Esophagus muscularis mucosa (tissue), 4 donors: Measurements from ENCODE around the gene ANTXR1.

ENCODE experiments used
- EP300 ChIP-seq: sonication (generic); formaldehyde crosslinking; IDR thresholded peaks from one replicate; pipeline ENCODE4 v1.6.1; 2017; ENCODE audit warnings: antibody characterized with exemption
- POLR2A ChIP-seq: fragments of 450-650 bp; IDR thresholded peaks from one replicate; pipeline ENCODE4 v1.6.1; 2017; ENCODE audit warnings: antibody characterized with exemption, moderate library complexity, mild to moderate bottlenecking, low read depth
- POLR2AphosphoS5 ChIP-seq, 2 donors: sonication (generic); formaldehyde crosslinking; IDR thresholded peaks; one replicate each; pipeline ENCODE4 v1.6.1; 2017; ENCODE audit warnings: antibody characterized with exemption in 2 of 2
- TF ChIP-seq, protein P1 (sequence below), 3 experiments: fragments of 200-600 bp in 2 of 3; fragments of 450-650 bp in 1 of 3; sonication (generic) in 2 of 3; IDR thresholded peaks; one replicate each; pipeline ENCODE4 v1.5.1; 2017 to 2019; ENCODE audit warnings: antibody characterized with exemption in 3 of 3, mild to moderate bottlenecking in 2 of 3, moderate library complexity in 1 of 3

DNA sequence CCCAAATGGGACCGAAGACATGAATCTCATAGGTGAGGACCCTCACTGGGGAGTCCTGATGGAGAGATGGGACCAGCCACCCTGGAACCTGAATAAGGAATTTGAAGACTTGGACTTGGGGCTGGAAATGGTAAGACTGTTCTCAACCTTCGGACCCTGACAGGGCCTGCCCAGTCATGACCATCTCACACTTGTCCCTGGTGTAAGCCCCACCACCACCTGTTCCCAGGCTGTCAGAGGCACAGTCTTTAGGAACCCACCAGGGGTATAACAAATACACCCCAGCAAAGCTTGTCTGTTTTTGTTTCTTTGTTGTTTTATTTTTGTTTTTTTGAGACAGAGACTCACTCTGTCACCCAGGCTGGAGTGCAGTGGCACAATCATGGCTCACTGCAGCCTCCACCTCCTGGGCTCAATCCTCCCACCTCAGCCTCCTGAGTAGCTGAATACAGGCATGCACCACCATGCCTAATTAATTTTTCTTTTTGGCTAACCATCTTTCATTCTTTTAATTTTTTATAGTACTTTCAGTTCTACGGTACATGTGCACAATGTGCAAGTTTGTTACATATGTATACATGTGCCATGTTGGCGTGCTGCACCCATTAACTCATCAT, 267.9 kb downstream of the ANTXR1 start:
- TF ChIP-seq POLR2A (no peak), POLR2AphosphoS5 (IDR thresholded peaks at IDR 0.05) (no peak), EP300 (no peak)
- TF ChIP-seq, protein P1, sequence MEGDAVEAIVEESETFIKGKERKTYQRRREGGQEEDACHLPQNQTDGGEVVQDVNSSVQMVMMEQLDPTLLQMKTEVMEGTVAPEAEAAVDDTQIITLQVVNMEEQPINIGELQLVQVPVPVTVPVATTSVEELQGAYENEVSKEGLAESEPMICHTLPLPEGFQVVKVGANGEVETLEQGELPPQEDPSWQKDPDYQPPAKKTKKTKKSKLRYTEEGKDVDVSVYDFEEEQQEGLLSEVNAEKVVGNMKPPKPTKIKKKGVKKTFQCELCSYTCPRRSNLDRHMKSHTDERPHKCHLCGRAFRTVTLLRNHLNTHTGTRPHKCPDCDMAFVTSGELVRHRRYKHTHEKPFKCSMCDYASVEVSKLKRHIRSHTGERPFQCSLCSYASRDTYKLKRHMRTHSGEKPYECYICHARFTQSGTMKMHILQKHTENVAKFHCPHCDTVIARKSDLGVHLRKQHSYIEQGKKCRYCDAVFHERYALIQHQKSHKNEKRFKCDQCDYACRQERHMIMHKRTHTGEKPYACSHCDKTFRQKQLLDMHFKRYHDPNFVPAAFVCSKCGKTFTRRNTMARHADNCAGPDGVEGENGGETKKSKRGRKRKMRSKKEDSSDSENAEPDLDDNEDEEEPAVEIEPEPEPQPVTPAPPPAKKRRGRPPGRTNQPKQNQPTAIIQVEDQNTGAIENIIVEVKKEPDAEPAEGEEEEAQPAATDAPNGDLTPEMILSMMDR (IDR thresholded peaks at IDR 0.05): no peak
